Measurements from ENCODE around the gene PRDM5.

PRDM5 gene

GRCh38 chr4:120903419-120903818 is 19.1 kb downstream of the PRDM5 start:
- no peak for DNase-seq (ENCODE audit: low read depth)

GRCh38 chr4:120902925-120903324 is 19.6 kb downstream of the PRDM5 start:
- no peak for DNase-seq (ENCODE audit: low read depth)

- DNase-seq (ENCODE audit: low read depth): no peak
Measured at GRCh38 chr4:120901731-120902130, 20.8 kb downstream of the PRDM5 start.

GRCh38 chr4:120897981-120898719 is 24.4 kb downstream of the PRDM5 start:
- DNase-seq (ENCODE audit: low read depth): no peak

GRCh38 chr4:120895554-120895953 is 27.0 kb downstream of the PRDM5 start:
- DNase-seq (ENCODE audit: low read depth): no peak

- DNase-seq (ENCODE audit: low read depth): no peak
Measured at GRCh38 chr4:120893314-120893713, 29.2 kb downstream of the PRDM5 start.

- DNase-seq (ENCODE audit: low read depth): no peak
Measured at GRCh38 chr4:120886191-120886590, 36.3 kb downstream of the PRDM5 start.

GRCh38 chr4:120881846-120882245 is 40.7 kb downstream of the PRDM5 start:
- no peak for DNase-seq (ENCODE audit: low read depth)

- no peak for DNase-seq (ENCODE audit: low read depth)
Measured at GRCh38 chr4:120881351-120881750, 41.2 kb downstream of the PRDM5 start.

GRCh38 chr4:120877021-120877420 is 45.5 kb downstream of the PRDM5 start:
- no peak for DNase-seq (ENCODE audit: low read depth)

- no peak for DNase-seq (ENCODE audit: low read depth)
Measured at GRCh38 chr4:120874792-120875774, 47.4 kb downstream of the PRDM5 start.

- DNase-seq (ENCODE audit: low read depth): no peak
Measured at GRCh38 chr4:120873554-120873953, 49.0 kb downstream of the PRDM5 start.

- no peak for DNase-seq (ENCODE audit: low read depth)
Measured at GRCh38 chr4:120871173-120871572, 51.4 kb downstream of the PRDM5 start.

- DNase-seq (ENCODE audit: low read depth): no peak
Measured at GRCh38 chr4:120870279-120870673, 52.2 kb downstream of the PRDM5 start.

- no peak for DNase-seq (ENCODE audit: low read depth)
Measured at GRCh38 chr4:120869613-120870278, 52.8 kb downstream of the PRDM5 start.

- DNase-seq (ENCODE audit: low read depth): no peak
Measured at GRCh38 chr4:120867506-120867905, 55.0 kb downstream of the PRDM5 start.

- no peak for DNase-seq (ENCODE audit: low read depth)
Measured at GRCh38 chr4:120865985-120866384, 56.5 kb downstream of the PRDM5 start.

GRCh38 chr4:120864969-120865368 is 57.6 kb downstream of the PRDM5 start:
- no peak for DNase-seq (ENCODE audit: low read depth)

- no peak for DNase-seq (ENCODE audit: low read depth)
Measured at GRCh38 chr4:120862432-120862831, 60.1 kb downstream of the PRDM5 start.

- no peak for DNase-seq (ENCODE audit: low read depth)
Measured at GRCh38 chr4:120861852-120862251, 60.7 kb downstream of the PRDM5 start.

GRCh38 chr4:120858776-120859175 is 63.8 kb downstream of the PRDM5 start:
- DNase-seq (ENCODE audit: low read depth): no peak

- DNase-seq (ENCODE audit: low read depth): no peak
Measured at GRCh38 chr4:120857312-120857711, 65.2 kb downstream of the PRDM5 start.

GRCh38 chr4:120856294-120856693 is 66.2 kb downstream of the PRDM5 start:
- DNase-seq (ENCODE audit: low read depth): no peak

Measured in stimulated activated CD4-positive, alpha-beta T cell treated with anti-CD3 and anti-CD28 coated beads, Interleukin-2, amount 100 ng/mL, for 4 hours (primary cell).